ENCODE results near the gene SYF2.

DNA sequence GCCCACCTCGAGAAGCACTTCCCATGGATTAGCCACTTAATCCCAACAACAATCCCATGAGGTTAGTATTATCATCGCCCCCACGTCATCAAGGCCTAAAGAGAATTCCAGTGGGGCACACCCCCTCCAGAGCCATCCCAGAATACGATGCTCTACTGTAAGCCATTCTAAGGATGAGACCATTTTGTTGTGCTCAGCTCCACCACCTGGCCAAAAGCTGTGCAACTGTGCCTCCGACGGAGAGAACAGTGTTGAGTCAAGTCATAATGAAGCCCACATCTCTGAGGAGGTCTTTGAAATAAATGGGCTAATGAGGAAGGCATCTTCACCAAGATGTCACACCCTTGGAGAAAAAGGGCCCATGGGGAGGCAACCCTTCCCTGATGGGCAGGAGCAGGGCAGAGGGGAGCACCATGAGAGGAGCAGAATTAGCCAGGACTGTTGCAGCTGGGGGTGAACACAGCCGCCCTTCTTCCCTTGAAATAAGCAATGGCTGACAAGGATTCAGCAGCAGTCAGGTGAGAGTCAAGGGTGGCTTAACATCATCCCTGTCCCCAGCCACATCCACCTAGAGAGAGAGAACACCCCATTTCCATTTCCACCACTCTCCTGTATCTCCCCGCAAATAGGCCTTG, 14.6 kb downstream of the SYF2 start:
- no peak for TF ChIP-seq MYNN (tag by site-specific recombination; IDR thresholded peaks at IDR 0.05; ENCODE audit: borderline replicate concordance)
- TF ChIP-seq ZNF555 (tag by site-specific recombination; conservative IDR thresholded peaks at IDR 0.05): no peak
- TF ChIP-seq ZNF335 (tag by site-specific recombination; conservative IDR thresholded peaks at IDR 0.05): no peak
- TF ChIP-seq, protein P1, sequence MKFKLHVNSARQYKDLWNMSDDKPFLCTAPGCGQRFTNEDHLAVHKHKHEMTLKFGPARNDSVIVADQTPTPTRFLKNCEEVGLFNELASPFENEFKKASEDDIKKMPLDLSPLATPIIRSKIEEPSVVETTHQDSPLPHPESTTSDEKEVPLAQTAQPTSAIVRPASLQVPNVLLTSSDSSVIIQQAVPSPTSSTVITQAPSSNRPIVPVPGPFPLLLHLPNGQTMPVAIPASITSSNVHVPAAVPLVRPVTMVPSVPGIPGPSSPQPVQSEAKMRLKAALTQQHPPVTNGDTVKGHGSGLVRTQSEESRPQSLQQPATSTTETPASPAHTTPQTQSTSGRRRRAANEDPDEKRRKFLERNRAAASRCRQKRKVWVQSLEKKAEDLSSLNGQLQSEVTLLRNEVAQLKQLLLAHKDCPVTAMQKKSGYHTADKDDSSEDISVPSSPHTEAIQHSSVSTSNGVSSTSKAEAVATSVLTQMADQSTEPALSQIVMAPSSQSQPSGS (tag by site-specific recombination; IDR thresholded peaks at IDR 0.05; ENCODE audit: low read depth): no peak

Data from HEK293 (cell line).